A549 (cell line): Measurements from ENCODE around the gene ANAPC15. TPM values are rescaled to one million over a fixed set of nuclear protein-coding genes. Genes with fewer than 3 reads are reported as not detected.

Source experiments
- ATOH8 ChIP-seq: fragments of 250-450 bp; sonication (Bioruptor Pico); IDR thresholded peaks from 2 replicates; pipeline ENCODE4 v1.5.0; 2020; ENCODE audit warnings: low read depth, mild to moderate bottlenecking, moderate library complexity
- BHLHE40 ChIP-seq: IDR thresholded peaks from 2 replicates; pipeline ENCODE4 v1.6.1; 2012; ENCODE audit warnings: low read depth, low read length, inconsistent platforms
- CBX2 ChIP-seq: fragments of 200-600 bp; sonication (generic); IDR thresholded peaks from 2 replicates; pipeline ENCODE4 v1.6.1; 2016; ENCODE audit warnings: low read depth, mild to moderate bottlenecking, borderline replicate concordance
- CEBPB ChIP-seq, 2 experiments: fragments of >200 bp in 1 of 2; sonication (Bioruptor Twin) in 1 of 2; formaldehyde crosslinking in 1 of 2; IDR thresholded peaks; 2 replicates each; pipeline ENCODE4 v1.6.1; 2012 to 2016
- CHD2 ChIP-seq: fragments of 150-350 bp; IDR thresholded peaks from 2 replicates; pipeline ENCODE4 v1.6.1; 2014; ENCODE audit warnings: low read length; ENCODE audit not compliant: partially characterized antibody
- CHD4 ChIP-seq: fragments of 200-600 bp; sonication (generic); IDR thresholded peaks from 2 replicates; pipeline ENCODE4 v1.6.1; 2016; ENCODE audit warnings: antibody characterized with exemption, mild to moderate bottlenecking, borderline replicate concordance
- EHF ChIP-seq: fragments of 250-450 bp; sonication (Bioruptor Pico); IDR thresholded peaks from 2 replicates; pipeline ENCODE4 v1.5.0; 2020; ENCODE audit warnings: mild to moderate bottlenecking
- ELK1 ChIP-seq: fragments of 150-350 bp; IDR thresholded peaks from 2 replicates; pipeline ENCODE4 v1.6.1; 2014; ENCODE audit warnings: low read depth, mild to moderate bottlenecking, low read length
- EP300 ChIP-seq, 2 experiments: fragments of >200 bp; sonication (Bioruptor Twin); formaldehyde crosslinking; IDR thresholded peaks; 2 replicates in 1 of 2; 3 replicates in 1 of 2; pipeline ENCODE4 v1.6.1; 2016 to 2017
- FOXS1 ChIP-seq: fragments of 250-450 bp; sonication (Bioruptor Pico); IDR thresholded peaks from 2 replicates; pipeline ENCODE4 v1.5.0; 2020; ENCODE audit warnings: mild to moderate bottlenecking, moderate library complexity
- HMGXB4 ChIP-seq: fragments of 250-450 bp; sonication (Bioruptor Pico); IDR thresholded peaks from 2 replicates; pipeline ENCODE4 v1.5.0; 2021; ENCODE audit warnings: mild to moderate bottlenecking, moderate library complexity, borderline replicate concordance
- HOXB13 ChIP-seq: fragments of 250-450 bp; sonication (Bioruptor Pico); IDR thresholded peaks from 2 replicates; pipeline ENCODE4 v1.5.0; 2020; ENCODE audit warnings: low read depth, mild to moderate bottlenecking, moderate library complexity
- HOXB5 ChIP-seq: fragments of 250-450 bp; sonication (Bioruptor Pico); IDR thresholded peaks from 2 replicates; pipeline ENCODE4 v1.5.0; 2020; ENCODE audit warnings: mild to moderate bottlenecking, moderate library complexity
- JUNB ChIP-seq: fragments of >200 bp; sonication (Bioruptor Twin); formaldehyde crosslinking; IDR thresholded peaks from 2 replicates; pipeline ENCODE4 v1.6.1; 2016
- MAFK ChIP-seq: fragments of 450-650 bp; IDR thresholded peaks from 2 replicates; pipeline ENCODE4 v1.6.1; 2014; ENCODE audit not compliant: partially characterized antibody
- MAZ ChIP-seq: fragments of 150-350 bp; IDR thresholded peaks from 2 replicates; pipeline ENCODE4 v1.6.1; 2014; ENCODE audit warnings: antibody characterized with exemption, low read depth, low read length, borderline replicate concordance
- NPAS2 ChIP-seq: fragments of 250-450 bp; sonication (Bioruptor Pico); IDR thresholded peaks from 2 replicates; pipeline ENCODE4 v1.8.0; 2022; ENCODE audit warnings: mild to moderate bottlenecking, moderate library complexity, borderline replicate concordance
- PHF8 ChIP-seq: fragments of 200-600 bp; sonication (generic); IDR thresholded peaks from 2 replicates; pipeline ENCODE4 v1.6.1; 2016; ENCODE audit warnings: low read depth, mild to moderate bottlenecking, antibody characterized with exemption, moderate library complexity, borderline replicate concordance
- POLR2A ChIP-seq: IDR thresholded peaks from 2 replicates; pipeline ENCODE4 v1.6.1; 2012; ENCODE audit warnings: mild to moderate bottlenecking, low read length
- RAD21 ChIP-seq, 2 experiments: fragments of >200 bp in 1 of 2; sonication (Bioruptor Twin) in 1 of 2; formaldehyde crosslinking in 1 of 2; IDR thresholded peaks in 1 of 2; conservative IDR thresholded peaks in 1 of 2; 2 replicates in 1 of 2; 3 replicates in 1 of 2; pipeline ENCODE4 v1.6.1; 2012 to 2018; ENCODE audit warnings: inconsistent platforms in 1 of 2
- RCOR1 ChIP-seq: fragments of 150-350 bp; IDR thresholded peaks from 2 replicates; pipeline ENCODE4 v1.6.1; 2014; ENCODE audit warnings: antibody characterized with exemption, low read length, low read depth
- REST ChIP-seq: fragments of 200-600 bp; sonication (generic); IDR thresholded peaks from 2 replicates; pipeline ENCODE4 v1.6.1; 2016; ENCODE audit warnings: antibody characterized with exemption, mild to moderate bottlenecking, moderate library complexity
- RFX5 ChIP-seq: fragments of 450-650 bp; IDR thresholded peaks from 2 replicates; pipeline ENCODE4 v1.7.1; 2014; ENCODE audit warnings: antibody characterized with exemption, mild to moderate bottlenecking, moderate library complexity
- SMC3 ChIP-seq: fragments of >200 bp; sonication (Bioruptor Twin); formaldehyde crosslinking; IDR thresholded peaks from 3 replicates; pipeline ENCODE4 v1.6.1; 2018; ENCODE audit warnings: inconsistent platforms
- SREBF2 ChIP-seq: fragments of 450-650 bp; IDR thresholded peaks from 2 replicates; pipeline ENCODE4 v1.6.1; 2014; ENCODE audit warnings: mild to moderate bottlenecking, moderate library complexity
- TFCP2L1 ChIP-seq: fragments of 250-450 bp; sonication (Bioruptor Pico); IDR thresholded peaks from 2 replicates; pipeline ENCODE4 v1.5.0; 2021; ENCODE audit warnings: mild to moderate bottlenecking
- TP53 ChIP-seq: fragments of 250-450 bp; sonication (Bioruptor Pico); IDR thresholded peaks from 2 replicates; pipeline ENCODE4 v1.5.0; 2021; ENCODE audit warnings: mild to moderate bottlenecking, moderate library complexity
- USF2 ChIP-seq: fragments of 450-650 bp; IDR thresholded peaks from 2 replicates; pipeline ENCODE4 v1.6.1; 2014; ENCODE audit warnings: antibody characterized with exemption
- ZC3H11A ChIP-seq: fragments of 450-650 bp; IDR thresholded peaks from 2 replicates; pipeline ENCODE4 v1.6.1; 2014; ENCODE audit warnings: antibody characterized with exemption, mild to moderate bottlenecking
- ZFP36 ChIP-seq: fragments of 450-650 bp; IDR thresholded peaks from 2 replicates; pipeline ENCODE4 v1.6.1; 2014; ENCODE audit warnings: borderline replicate concordance; ENCODE audit not compliant: partially characterized antibody
- ZNF302 ChIP-seq: fragments of 250-450 bp; sonication (Bioruptor Pico); IDR thresholded peaks from 2 replicates; pipeline ENCODE4 v1.9.0; 2021; ENCODE audit warnings: inconsistent platforms, mild to moderate bottlenecking, moderate library complexity
- polyA plus RNA-seq, 4 experiments: library from polyadenylated mRNA; depleted of rRNA in 3 of 4; stranded (reverse); fragments of >200 nt; fragmentation: RNase III in 1 of 4; extraction: RNeasy Plus Mini Kit Qiagen cat#74134 plus additional on column Dnase treatment in 1 of 4; gene quantifications; 2 replicates in 3 of 4; 3 replicates in 1 of 4; pipeline ENCODE4 v1.2.3, GENCODE V29; 2011 to 2017

ANAPC15 gene
- polyA plus RNA-seq, 2 of the 4 experiments (the other 2 are of a cell fraction), result 88.2 to 96.2 TPM

- TF ChIP-seq CHD4 (no peak), POLR2A (peak; percentile 49), RAD21 (conservative IDR thresholded peaks at IDR 0.05 in 1 of 2, IDR thresholded peaks at IDR 0.05 in 1 of 2) (no peak), HOXB5 (CRISPR knock-in tag) (no peak; the same call in 1 of the 2 replicates), ZC3H11A (no peak), MAZ (peak; percentile 81), MAFK (no peak), CBX2 (no peak), CEBPB (IDR thresholded peaks at IDR 0.05) (no peak), REST (no peak), HOXB13 (peak; percentile 70; the same call in 1 of the 2 replicates), FOXS1 (CRISPR knock-in tag) (no peak), TP53 (CRISPR knock-in tag) (no peak), EHF (CRISPR knock-in tag) (peak; percentile 41; the same call in 1 of the 2 replicates), ZNF302 (0 out of 2 replicates have a peak, but pooled peaks have one; percentile 43), RCOR1 (no peak), SREBF2 (no peak), SMC3 (no peak), ATOH8 (CRISPR knock-in tag) (no peak), ZFP36 (no peak), HMGXB4 (CRISPR knock-in tag) (no peak), BHLHE40 (peak; percentile 87), TFCP2L1 (CRISPR knock-in tag) (peak; percentile 64; the same call in 1 of the 2 replicates), NPAS2 (CRISPR knock-in tag) (no peak), ELK1 (no peak), USF2 (peak; percentile 99), EP300 (IDR thresholded peaks at IDR 0.05) (0 out of 5 replicates have a peak, but pooled peaks of 1 of the 2 experiments have one; percentile 26), CHD2 (no peak), PHF8 (peak; percentile 90), JUNB (no peak), RFX5 (no peak)
These were observed 9.3 kb downstream of the ANAPC15 start, which contains the start of gene LAMTOR1 (continued) for GRCh38 chr11:72102946-72103753.
